Fibroblast of mammary gland (primary cell): ENCODE data around the gene CYP27B1.
"Not testable (repeated sequence)": the region's sequence is repeated elsewhere in the genome, so short reads cannot be mapped to it uniquely, and the experiment has no call there.

Experiments used
- DNase-seq: peaks from one replicate; pipeline ENCODE4 v3.0.0-alpha.2; 2010; ENCODE audit warnings: low read depth
- H3K4me3 ChIP-seq: 2 replicates; pipeline ENCODE4 v1.5.1; 2011; ENCODE audit warnings: low read depth, mild to moderate bottlenecking, low read length, moderate library complexity; ENCODE audit not compliant: control insufficient read depth
- TF ChIP-seq, protein P1 (sequence below): conservative IDR thresholded peaks from 2 replicates; pipeline ENCODE4 v1.5.1; 2011; ENCODE audit warnings: low read depth, low read length, inconsistent platforms; ENCODE audit not compliant: control insufficient read depth, insufficient read depth

CYP27B1 gene

DNA sequence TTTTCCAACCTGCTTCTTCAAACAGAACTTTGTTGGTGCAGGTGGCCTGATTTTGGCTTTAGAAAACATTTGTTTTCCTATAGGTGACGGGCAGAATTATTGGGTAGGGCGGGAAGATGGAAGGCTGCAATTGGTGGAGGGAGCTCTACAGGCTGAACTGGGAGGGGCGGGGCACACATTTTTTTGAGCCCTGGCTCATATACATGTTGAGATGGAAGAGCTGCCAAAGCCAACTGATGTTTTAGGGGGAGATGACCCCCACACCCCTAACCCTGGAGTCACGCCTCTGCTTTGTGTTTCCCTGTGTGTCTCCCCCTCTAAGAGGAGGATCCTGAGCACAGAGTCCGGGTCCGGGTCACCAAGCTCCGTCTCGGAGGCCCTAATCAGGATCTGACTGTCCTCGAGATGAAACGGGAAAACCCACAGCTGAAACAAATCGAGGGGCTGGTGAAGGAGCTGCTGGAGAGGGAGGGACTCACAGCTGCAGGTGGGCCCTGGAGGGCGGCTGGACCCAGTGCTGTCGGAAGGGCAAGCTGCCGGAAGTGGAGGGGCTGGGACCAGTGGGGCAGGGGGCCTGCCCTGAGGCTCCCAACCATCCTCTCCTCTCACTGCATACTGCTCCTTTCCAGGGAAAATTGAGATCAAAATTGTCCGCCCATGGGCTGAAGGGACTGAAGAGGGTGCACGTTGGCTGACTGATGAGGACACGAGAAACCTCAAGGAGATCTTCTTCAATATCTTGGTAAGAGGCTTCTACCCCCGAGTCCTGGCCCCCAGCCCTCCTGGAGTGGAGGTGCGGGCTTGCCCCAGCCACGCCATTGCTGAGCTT, 46.9 kb downstream of the CYP27B1 start:
- H3K4me3 ChIP-seq = no peak overlapping the region
- TF ChIP-seq, protein P1, sequence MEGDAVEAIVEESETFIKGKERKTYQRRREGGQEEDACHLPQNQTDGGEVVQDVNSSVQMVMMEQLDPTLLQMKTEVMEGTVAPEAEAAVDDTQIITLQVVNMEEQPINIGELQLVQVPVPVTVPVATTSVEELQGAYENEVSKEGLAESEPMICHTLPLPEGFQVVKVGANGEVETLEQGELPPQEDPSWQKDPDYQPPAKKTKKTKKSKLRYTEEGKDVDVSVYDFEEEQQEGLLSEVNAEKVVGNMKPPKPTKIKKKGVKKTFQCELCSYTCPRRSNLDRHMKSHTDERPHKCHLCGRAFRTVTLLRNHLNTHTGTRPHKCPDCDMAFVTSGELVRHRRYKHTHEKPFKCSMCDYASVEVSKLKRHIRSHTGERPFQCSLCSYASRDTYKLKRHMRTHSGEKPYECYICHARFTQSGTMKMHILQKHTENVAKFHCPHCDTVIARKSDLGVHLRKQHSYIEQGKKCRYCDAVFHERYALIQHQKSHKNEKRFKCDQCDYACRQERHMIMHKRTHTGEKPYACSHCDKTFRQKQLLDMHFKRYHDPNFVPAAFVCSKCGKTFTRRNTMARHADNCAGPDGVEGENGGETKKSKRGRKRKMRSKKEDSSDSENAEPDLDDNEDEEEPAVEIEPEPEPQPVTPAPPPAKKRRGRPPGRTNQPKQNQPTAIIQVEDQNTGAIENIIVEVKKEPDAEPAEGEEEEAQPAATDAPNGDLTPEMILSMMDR = no peak
- no peak for DNase-seq

DNA sequence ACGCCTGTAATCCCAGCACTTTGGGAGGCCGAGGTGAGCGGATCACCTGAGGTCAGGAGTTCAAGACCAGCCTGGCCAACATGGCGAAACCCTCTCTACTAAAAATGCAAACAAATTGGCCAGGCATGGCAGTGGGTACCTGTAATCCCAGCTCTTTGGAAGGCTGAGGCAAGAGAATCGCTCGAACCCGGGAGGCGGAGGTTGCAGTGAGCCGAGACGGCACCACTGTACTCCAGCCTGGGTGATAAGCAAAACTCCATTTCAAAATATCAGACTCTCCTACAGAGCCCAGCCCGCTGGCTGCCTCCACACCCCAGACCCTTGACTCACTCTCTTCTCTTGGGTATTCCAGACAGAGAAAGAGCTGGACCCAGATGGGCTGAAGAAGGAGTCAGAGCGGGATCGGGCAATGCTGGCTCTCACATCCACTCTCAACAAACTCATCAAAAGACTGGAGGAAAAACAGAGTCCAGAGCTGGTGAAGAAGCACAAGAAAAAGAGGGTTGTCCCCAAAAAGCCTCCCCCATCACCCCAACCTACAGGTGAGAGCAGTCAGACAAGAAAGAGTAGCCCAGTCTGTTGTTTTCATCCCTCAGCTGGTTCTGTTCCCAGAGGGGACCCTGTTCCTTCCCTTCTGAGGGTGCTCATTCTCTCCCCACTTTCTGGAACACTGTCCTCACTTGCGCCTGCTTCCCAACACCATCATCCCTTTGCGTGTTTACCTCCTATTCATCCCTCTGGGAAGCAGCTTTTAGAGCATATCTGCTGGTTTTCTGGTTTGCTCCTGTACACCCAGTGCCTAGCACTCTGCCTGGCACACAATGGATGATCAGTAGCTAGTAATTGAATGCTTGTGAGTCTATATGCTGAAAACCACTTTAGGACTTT, 48.0 kb downstream of the CYP27B1 start:
- DNase-seq = no peak
- H3K4me3 ChIP-seq = no peak overlapping the region
- TF ChIP-seq, protein P1 = no peak

DNA sequence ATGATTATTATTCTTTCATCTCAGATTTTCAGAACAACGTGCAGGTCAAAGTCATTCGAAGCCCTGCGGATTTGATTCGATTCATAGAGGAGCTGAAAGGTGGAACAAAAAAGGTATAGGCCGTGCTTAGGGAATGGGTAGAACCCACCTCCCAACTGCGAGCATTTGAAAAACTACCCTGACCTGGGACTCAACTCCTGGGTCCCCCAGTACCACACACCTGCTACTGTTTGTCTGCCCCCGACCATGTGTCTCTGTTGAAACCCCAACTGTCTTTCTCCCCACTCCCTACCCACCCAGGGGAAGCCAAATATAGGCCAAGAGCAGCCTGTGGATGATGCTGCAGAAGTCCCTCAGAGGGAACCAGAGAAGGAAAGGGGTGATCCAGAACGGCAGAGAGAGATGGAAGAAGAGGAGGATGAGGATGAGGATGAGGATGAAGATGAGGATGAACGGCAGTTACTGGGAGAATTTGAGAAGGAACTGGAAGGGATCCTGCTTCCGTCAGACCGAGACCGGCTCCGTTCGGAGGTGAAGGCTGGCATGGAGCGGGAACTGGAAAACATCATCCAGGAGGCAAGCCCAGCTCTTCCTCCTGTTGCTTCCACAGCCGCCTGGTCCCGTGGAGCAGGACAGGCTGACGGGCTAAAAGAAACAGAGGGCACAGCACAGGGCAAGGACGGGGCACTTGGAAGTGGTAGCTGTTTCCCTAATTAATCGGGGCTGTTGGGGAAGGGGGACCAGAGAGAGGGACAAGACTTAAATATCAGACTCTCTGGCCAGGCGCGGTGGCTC, 48.8 kb downstream of the CYP27B1 start:
- TF ChIP-seq, protein P1 = no peak
- H3K4me3 ChIP-seq = no peak overlapping the region

DNA sequence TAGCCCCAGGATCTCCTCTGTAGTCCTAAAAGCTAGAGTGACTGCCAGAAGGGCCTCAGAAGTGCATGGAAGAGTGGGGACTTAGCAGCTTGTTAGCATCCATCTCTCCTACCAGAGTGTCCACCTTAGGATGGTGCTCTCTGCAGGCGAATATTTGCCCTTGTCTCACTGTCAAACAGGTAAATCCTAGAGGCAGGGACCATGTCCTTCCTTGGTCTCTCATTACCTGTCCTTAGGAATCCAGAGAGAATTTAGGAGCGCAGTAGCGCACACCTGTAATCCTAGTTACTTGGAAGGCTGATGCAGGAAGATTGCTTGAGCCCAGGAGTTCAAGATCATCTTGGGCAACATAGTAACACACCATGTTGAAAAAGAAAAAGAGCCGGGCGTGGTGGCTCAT, 49.7 kb downstream of the CYP27B1 start:
- H3K4me3 ChIP-seq = no peak overlapping the region
- TF ChIP-seq, protein P1 = no peak
- no peak for DNase-seq

More for the DNA sequence above, 48.8 kb downstream of the CYP27B1 start:
- DNase-seq = no peak

DNA sequence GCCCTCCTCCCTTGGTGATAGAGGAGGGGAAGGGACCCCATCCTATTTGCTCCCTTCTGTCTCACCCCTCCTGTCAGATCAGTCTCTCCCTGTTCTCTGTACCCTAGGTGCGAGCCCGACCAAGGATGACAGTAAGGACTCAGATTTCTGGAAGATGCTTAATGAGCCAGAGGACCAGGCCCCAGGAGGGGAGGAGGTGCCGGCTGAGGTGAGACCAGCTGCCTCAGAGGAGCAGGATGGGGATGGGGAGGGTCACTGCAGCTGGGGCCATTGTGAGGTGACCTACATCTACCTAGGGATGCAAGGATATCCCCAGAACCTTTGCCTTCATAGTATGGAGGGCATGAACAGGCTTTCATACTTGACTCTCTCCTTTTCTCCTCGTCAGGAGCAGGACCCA, 50.6 kb downstream of the CYP27B1 start:
- TF ChIP-seq, protein P1 = no peak
- DNase-seq = no peak
- H3K4me3 ChIP-seq = no peak overlapping the region

DNA sequence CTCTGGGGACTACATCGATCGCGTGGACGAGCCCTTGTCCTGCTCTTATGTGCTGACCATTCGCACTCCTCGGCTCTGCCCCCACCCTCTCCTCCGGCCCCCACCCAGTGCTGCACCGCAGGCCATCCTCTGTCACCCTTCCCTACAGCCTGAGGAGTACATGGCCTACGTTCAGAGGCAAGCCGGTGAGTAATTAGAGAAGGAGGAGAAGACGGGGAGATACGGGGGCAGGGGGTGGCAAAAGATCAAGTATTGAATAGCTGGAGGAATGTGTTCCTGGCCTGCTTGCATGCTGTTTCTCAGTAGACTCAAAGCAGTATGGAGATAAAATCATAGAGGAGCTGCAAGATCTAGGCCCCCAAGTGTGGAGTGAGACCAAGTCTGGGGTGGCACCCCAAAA, 51.1 kb downstream of the CYP27B1 start:
- TF ChIP-seq, protein P1 = no peak
- DNase-seq = no peak
- H3K4me3 ChIP-seq = no peak overlapping the region

DNA sequence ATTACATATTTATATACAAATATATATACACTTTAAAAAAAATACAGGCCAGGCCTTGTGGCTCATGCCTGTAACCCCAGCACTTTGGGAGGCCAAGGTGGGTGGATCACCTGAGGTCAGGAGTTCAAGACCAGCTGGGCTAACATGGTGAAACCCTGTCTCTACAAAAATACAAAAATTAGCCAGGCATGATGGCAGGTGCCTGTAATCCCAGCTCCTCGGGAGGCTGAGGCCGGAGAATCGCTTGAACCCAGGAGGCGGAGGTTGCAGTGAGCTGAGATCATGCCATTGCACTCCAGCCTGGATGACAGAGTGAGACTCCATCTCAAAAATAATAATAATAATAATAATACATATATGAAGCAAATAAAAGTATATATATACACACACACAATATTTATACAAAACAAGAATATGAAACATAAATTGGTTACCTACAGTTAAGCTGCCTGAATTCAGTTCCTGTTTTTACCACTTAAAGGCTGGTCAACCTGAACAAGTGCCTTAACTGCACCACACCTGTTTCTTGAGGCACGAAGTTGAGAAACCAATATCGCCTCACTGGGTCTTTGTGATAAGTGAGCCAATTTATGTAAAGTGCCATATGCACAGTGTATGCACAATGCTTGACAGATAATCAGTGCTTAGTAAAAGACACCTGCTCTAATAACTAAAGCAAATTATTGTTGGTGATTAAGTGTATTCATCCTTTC, 51.7 kb downstream of the CYP27B1 start:
- H3K4me3 ChIP-seq = not testable (repeated sequence)

More for the DNA sequence above, 51.7 kb downstream of the CYP27B1 start:
- not testable (repeated sequence) for DNase-seq
